MM.1S (cell line): ENCODE measurements around the gene ENTREP1.

Experiments used
- DNase-seq: peaks from one replicate; pipeline ENCODE4 v3.0.0-alpha.2; 2015
- H2AFZ ChIP-seq: fragments of 300-600 bp; sonication (generic); 2 replicates; pipeline ENCODE4 v1.6.0; 2016; ENCODE audit warnings: antibody characterized with exemption, low read length
- H3F3A ChIP-seq: fragments of 300-600 bp; sonication (generic); 2 replicates; pipeline ENCODE4 v1.6.1; 2016; ENCODE audit warnings: mild to moderate bottlenecking, antibody characterized with exemption, low read length, moderate library complexity, mixed read lengths; ENCODE audit not compliant: insufficient read depth
- H3K27ac ChIP-seq: fragments of 300-600 bp; sonication (generic); 2 replicates; pipeline ENCODE4 v1.5.1; 2016; ENCODE audit warnings: mild to moderate bottlenecking, low read length
- H3K27me3 ChIP-seq: fragments of 300-600 bp; sonication (generic); replicated peaks from 2 replicates; pipeline ENCODE4 v1.6.0; 2016; ENCODE audit warnings: low read length; ENCODE audit not compliant: insufficient read depth
- H3K36me3 ChIP-seq: fragments of 300-600 bp; sonication (generic); replicated peaks from 2 replicates; pipeline ENCODE4 v1.6.1; 2016; ENCODE audit warnings: mild to moderate bottlenecking, low read length, mixed read lengths; ENCODE audit not compliant: insufficient read depth
- H3K4me1 ChIP-seq: fragments of 300-600 bp; sonication (generic); 2 replicates; pipeline ENCODE4 v1.6.1; 2016; ENCODE audit warnings: low read length, mixed read lengths
- H3K4me2 ChIP-seq: fragments of 300-600 bp; sonication (generic); 2 replicates; pipeline ENCODE4 v1.6.0; 2016; ENCODE audit warnings: low read depth, low read length
- H3K4me3 ChIP-seq: fragments of 300-600 bp; sonication (generic); 2 replicates; pipeline ENCODE4 v1.5.1; 2016; ENCODE audit warnings: low read length, mixed read lengths
- H3K79me2 ChIP-seq: fragments of 300-600 bp; sonication (generic); 2 replicates; pipeline ENCODE4 v1.6.1; 2016; ENCODE audit warnings: mixed run types, low read length, mixed read lengths
- H3K9ac ChIP-seq: fragments of 300-600 bp; sonication (generic); 2 replicates; pipeline ENCODE4 v1.6.1; 2016; ENCODE audit warnings: low read length, mixed read lengths
- H3K9me2 ChIP-seq: fragments of 300-600 bp; sonication (generic); replicated peaks from 2 replicates; pipeline ENCODE4 v1.6.1; 2016; ENCODE audit warnings: mild to moderate bottlenecking, low read length, mixed read lengths; ENCODE audit not compliant: insufficient read depth
- H3K9me3 ChIP-seq: fragments of 300-600 bp; sonication (generic); replicated peaks from 2 replicates; pipeline ENCODE4 v1.6.1; 2016; ENCODE audit warnings: mild to moderate bottlenecking, low read length, mixed read lengths; ENCODE audit not compliant: insufficient read depth
- H4K20me1 ChIP-seq: fragments of 300-600 bp; sonication (generic); 2 replicates; pipeline ENCODE4 v1.6.1; 2016; ENCODE audit warnings: mild to moderate bottlenecking, low read length, moderate library complexity, mixed read lengths; ENCODE audit not compliant: insufficient read depth
- CTCF ChIP-seq: fragments of 300-600 bp; sonication (generic); IDR thresholded peaks from 2 replicates; pipeline ENCODE4 v1.5.1; 2016; ENCODE audit warnings: antibody characterized with exemption, low read length, mixed read lengths
- EZH2 ChIP-seq: fragments of 300-600 bp; sonication (generic); optimal IDR thresholded peaks from 2 replicates; pipeline ENCODE3; 2017; ENCODE audit warnings: low read depth, mild to moderate bottlenecking, antibody characterized with exemption, low read length, mixed read lengths
- EZH2phosphoT487 ChIP-seq: fragments of 300-600 bp; sonication (generic); IDR thresholded peaks from 2 replicates; pipeline ENCODE4 v1.6.1; 2018; ENCODE audit warnings: antibody characterized with exemption, low read length

Gene ENTREP1

GRCh38 chr9:69411931-69412740 is 87.1 kb downstream of the ENTREP1 start:
- no peaks in the 10 kb centered on the region for H3K4me1 ChIP-seq
- no peak overlapping the region for H3K9ac ChIP-seq
- H3K4me2 ChIP-seq, result no peak overlapping the region
- no peaks in the 10 kb centered on the region for H3K27me3 ChIP-seq
- H3K27ac ChIP-seq, result no peak overlapping the region
- H3K9me3 ChIP-seq, result no peaks in the 10 kb centered on the region
- TF ChIP-seq EZH2 (no peak), CTCF (no peak), EZH2phosphoT487 (no peak)
- H3K36me3 ChIP-seq, result no peaks in the 10 kb centered on the region
- no peak for DNase-seq
- no peaks in the 10 kb centered on the region for H3K79me2 ChIP-seq
- no peak overlapping the region for H2AFZ ChIP-seq
- H3K9me2 ChIP-seq, result no peaks in the 10 kb centered on the region
- no peak overlapping the region for H3K4me3 ChIP-seq
- H3F3A ChIP-seq, result no peaks in the 10 kb centered on the region
- H4K20me1 ChIP-seq, result no peaks in the 10 kb centered on the region

GRCh38 chr9:69412741-69413150 is 87.7 kb downstream of the ENTREP1 start:
- H3K9me2 ChIP-seq, result no peaks in the 10 kb centered on the region
- H3K4me3 ChIP-seq, result no peak overlapping the region
- no peaks in the 10 kb centered on the region for H4K20me1 ChIP-seq
- H3K36me3 ChIP-seq, result no peaks in the 10 kb centered on the region
- no peaks in the 10 kb centered on the region for H3K9me3 ChIP-seq
- H3K27ac ChIP-seq, result no peak overlapping the region
- H2AFZ ChIP-seq, result no peak overlapping the region
- H3K4me1 ChIP-seq, result no peaks in the 10 kb centered on the region
- H3K9ac ChIP-seq, result no peak overlapping the region
- H3F3A ChIP-seq, result no peaks in the 10 kb centered on the region
- H3K79me2 ChIP-seq, result no peaks in the 10 kb centered on the region
- no peak for DNase-seq
- H3K27me3 ChIP-seq, result no peaks in the 10 kb centered on the region
- TF ChIP-seq EZH2, result no peak
- TF ChIP-seq CTCF, result no peak; the same call in 1 of the 2 replicates
- TF ChIP-seq EZH2phosphoT487, result no peak
- H3K4me2 ChIP-seq, result no peak overlapping the region

DNA sequence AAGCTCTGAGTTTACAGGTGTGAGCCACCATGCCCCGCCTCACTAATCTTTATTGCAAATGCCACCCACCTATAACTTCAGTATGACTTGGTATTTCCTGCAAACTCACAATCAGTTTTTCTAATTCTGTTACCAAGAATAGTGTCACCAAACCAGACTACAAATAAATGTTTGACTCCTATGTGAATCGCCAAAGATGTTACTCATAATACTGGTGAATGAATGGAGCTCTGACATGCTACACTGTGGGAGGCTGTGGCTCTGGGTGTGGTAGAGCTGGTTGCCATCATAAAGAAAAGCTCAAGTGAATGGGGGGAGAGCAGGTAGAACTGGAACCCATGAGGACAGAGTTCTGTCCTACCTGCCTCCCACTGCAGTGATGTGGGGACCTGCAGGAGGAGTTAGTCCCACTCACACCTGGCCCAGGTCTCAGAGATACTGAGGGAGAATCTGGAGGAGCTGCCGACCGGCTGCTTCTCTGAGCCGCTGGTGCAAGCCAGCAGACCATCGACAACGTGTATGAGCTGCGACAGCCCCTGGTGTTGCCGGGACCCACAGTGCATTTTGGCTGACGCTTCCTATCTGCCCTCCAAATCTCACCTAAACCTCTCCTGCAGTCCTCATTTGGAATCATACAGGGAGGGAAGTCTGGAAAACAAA is 95.7 kb downstream of the ENTREP1 start:
- H3K36me3 ChIP-seq, result no peaks in the 10 kb centered on the region
- no peaks in the 10 kb centered on the region for H3K9me2 ChIP-seq
- DNase-seq, result no peak
- H3K9ac ChIP-seq, result no peak overlapping the region
- no peaks in the 10 kb centered on the region for H4K20me1 ChIP-seq
- H3K4me3 ChIP-seq, result no peak overlapping the region
- H3K79me2 ChIP-seq, result no peaks in the 10 kb centered on the region
- TF ChIP-seq EZH2 (no peak), CTCF (no peak), EZH2phosphoT487 (no peak)
- no peaks in the 10 kb centered on the region for H3F3A ChIP-seq
- no peak overlapping the region for H3K27ac ChIP-seq
- no peaks in the 10 kb centered on the region for H3K27me3 ChIP-seq
- no peak overlapping the region for H2AFZ ChIP-seq
- H3K9me3 ChIP-seq, result no peaks in the 10 kb centered on the region
- no peaks in the 10 kb centered on the region for H3K4me1 ChIP-seq
- no peak overlapping the region for H3K4me2 ChIP-seq
